C4-2B (cell line): ENCODE results near the gene SMAP2.

ENCODE experiments used
- CTCF ChIP-seq: fragments of 450-650 bp; conservative IDR thresholded peaks from 2 replicates; pipeline ENCODE4 v1.5.1; 2017; ENCODE audit warnings: mild to moderate bottlenecking
- ZFX ChIP-seq: fragments of 450-650 bp; IDR thresholded peaks from 2 replicates; pipeline ENCODE4 v1.6.1; 2017

- TF ChIP-seq CTCF (no peak), ZFX (no peak)
Measured at GRCh38 chr1:40341491-40342380, 31.8 kb upstream of the SMAP2 start.
